ENCODE data around the gene GDAP1L1.

- TF ChIP-seq CTCF (IDR thresholded peaks at IDR 0.05; ENCODE audit: poor library complexity, severe bottlenecking) (no peak), POLR2AphosphoS5 (IDR thresholded peaks at IDR 0.05) (no peak), EP300 (conservative IDR thresholded peaks at IDR 0.05; ENCODE audit: poor library complexity, severe bottlenecking) (no peak), SMC3 (conservative IDR thresholded peaks at IDR 0.05; ENCODE audit: poor library complexity) (no peak), EZH2 (IDR thresholded peaks at IDR 0.05; ENCODE audit: borderline replicate concordance, insufficient read depth, low read length, poor library complexity, severe bottlenecking) (no peak), REST (IDR thresholded peaks at IDR 0.05; ENCODE audit: borderline replicate concordance) (no peak), RAD21 (conservative IDR thresholded peaks at IDR 0.05) (no peak), TAF1 (IDR thresholded peaks at IDR 0.05; ENCODE audit: low read depth) (no peak), MXI1 (conservative IDR thresholded peaks at IDR 0.05; ENCODE audit: poor library complexity, severe bottlenecking) (no peak)
Measured at GRCh38 chr20:44221368-44221954, 25.6 kb upstream of the GDAP1L1 start.

Data from neural cell (in vitro differentiated cells).